Transverse colon (tissue), 4 donors: ENCODE measurements around the gene UBFD1.

Experiments
- POLR2AphosphoS5 ChIP-seq, 3 donors: sonication (generic); formaldehyde crosslinking; IDR thresholded peaks; one replicate each; pipeline ENCODE4 v1.6.1; 2016; ENCODE audit warnings: antibody characterized with exemption in 3 of 3
- TF ChIP-seq, protein P1 (sequence below), 5 experiments: fragments of 200-600 bp in 3 of 5; fragments of 450-650 bp in 2 of 5; sonication (generic) in 3 of 5; IDR thresholded peaks; 1 replicate in 2 of 5; 2 replicates in 3 of 5; pipeline ENCODE4 v1.5.1; 2016 to 2017; ENCODE audit warnings: antibody characterized with exemption in 5 of 5, inconsistent platforms in 3 of 5, mild to moderate bottlenecking in 2 of 5, moderate library complexity in 1 of 5

DNA sequence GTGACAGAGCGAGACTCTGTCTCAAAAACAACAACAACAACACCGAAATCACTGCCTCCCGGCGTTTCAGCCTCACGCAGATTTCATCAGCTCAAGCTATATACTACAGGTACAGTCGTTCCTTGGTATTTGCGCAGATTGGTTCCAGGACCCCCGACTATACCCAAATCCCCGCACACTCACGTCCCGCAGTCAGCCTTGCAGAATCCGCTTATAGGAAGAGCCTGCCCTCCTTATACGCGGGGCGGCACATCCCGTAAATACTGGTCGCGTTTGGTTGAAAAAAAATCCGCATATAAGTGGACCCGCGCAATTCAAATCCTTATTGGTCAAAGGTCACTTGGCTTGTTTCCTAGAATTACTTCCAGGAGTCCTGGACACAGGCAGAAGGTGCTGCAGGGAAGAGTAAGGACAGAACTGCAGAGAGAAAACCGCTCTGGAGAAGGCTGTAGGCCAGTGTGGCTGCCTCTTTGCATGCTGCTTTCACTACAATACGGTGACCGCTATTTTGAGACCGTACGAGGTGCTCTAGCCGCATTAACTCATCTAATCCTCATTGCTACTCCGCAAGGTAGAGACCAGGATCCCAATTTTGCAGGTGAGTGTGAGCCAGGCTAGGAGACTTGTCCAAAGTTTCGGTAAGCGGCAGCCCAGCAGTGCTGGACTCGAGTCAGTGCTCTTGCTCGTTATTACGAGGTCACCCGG is 37.9 kb downstream of the UBFD1 start:
- no peak for TF ChIP-seq POLR2AphosphoS5 (IDR thresholded peaks at IDR 0.05)
- TF ChIP-seq, protein P1, sequence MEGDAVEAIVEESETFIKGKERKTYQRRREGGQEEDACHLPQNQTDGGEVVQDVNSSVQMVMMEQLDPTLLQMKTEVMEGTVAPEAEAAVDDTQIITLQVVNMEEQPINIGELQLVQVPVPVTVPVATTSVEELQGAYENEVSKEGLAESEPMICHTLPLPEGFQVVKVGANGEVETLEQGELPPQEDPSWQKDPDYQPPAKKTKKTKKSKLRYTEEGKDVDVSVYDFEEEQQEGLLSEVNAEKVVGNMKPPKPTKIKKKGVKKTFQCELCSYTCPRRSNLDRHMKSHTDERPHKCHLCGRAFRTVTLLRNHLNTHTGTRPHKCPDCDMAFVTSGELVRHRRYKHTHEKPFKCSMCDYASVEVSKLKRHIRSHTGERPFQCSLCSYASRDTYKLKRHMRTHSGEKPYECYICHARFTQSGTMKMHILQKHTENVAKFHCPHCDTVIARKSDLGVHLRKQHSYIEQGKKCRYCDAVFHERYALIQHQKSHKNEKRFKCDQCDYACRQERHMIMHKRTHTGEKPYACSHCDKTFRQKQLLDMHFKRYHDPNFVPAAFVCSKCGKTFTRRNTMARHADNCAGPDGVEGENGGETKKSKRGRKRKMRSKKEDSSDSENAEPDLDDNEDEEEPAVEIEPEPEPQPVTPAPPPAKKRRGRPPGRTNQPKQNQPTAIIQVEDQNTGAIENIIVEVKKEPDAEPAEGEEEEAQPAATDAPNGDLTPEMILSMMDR (IDR thresholded peaks at IDR 0.05): no peak
